Left renal cortex interstitium (tissue), 4 donors: ENCODE data around the gene NUCKS1. TPM values are rescaled to one million over a fixed set of nuclear protein-coding genes. Genes with fewer than 3 reads are reported as not detected.

ENCODE experiments used
- DNase-seq, 4 donors: peaks; one replicate each; pipeline ENCODE4 v3.0.0-alpha.2; 2013; ENCODE audit warnings: low read depth in 4 of 4, low spot score in 2 of 4, missing footprints in 1 of 4
- polyA plus RNA-seq, 4 donors: library from polyadenylated mRNA; unstranded; fragments of 120-200 nt; gene quantifications; one replicate each; pipeline ENCODE4 v1.2.1, GENCODE V29; 2013; ENCODE audit not compliant: insufficient read length in 4 of 4

The NUCKS1 gene, protein sequence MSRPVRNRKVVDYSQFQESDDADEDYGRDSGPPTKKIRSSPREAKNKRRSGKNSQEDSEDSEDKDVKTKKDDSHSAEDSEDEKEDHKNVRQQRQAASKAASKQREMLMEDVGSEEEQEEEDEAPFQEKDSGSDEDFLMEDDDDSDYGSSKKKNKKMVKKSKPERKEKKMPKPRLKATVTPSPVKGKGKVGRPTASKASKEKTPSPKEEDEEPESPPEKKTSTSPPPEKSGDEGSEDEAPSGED
- 100 to 1,000 TPM; 370 to 432 (median 416) TPM for polyA plus RNA-seq

DNA sequence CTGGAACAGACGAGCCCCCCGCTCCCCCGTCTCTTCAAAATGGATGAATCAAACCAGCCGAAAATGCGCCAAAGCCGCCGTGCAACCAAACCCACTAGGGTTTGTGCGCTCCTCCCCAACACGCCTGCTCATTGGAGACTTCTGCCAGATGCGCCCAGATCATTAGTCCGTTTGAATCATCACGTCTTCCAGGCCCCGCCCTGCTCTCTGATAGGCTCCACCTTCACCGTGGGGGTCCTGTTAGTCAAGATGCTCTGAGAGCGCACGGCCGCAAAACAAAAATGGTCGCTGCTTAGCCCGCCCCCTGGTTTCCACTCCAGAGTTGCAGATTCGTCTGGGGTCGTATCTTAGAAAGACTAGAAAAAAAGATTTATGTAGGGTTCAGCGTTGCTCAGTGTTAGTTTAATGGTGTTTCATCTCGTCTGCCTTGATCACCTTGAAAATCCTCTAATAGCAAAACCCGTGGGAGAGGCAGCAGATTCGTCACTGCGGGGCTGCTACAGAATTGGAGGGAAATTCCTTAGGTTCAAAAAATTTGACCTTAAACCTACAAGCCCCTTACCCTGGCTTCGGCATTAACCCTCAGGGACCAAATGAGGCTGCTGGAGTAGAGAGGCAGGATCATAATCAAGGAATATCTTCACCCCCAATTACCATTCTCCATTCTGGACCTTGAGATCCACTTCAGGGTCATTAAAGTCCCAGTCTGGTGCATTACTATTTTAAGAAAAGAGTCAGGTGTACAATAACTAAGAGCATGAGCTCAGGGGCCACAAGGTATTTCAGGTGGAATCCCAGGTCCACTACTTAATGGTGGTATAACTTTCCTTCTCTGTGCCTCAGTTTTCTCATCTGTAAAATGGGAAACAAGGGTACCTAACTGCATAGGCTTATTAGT lies at the start of gene NUCKS1:
NUCKS1 (minus strand) TSS at position 45 of the 898 bp plus-strand sequence. CDS start 209 bp downstream, outside the sequence.
- DNase-seq, result peak; percentile 96 to 98 (median 97)

DNA sequence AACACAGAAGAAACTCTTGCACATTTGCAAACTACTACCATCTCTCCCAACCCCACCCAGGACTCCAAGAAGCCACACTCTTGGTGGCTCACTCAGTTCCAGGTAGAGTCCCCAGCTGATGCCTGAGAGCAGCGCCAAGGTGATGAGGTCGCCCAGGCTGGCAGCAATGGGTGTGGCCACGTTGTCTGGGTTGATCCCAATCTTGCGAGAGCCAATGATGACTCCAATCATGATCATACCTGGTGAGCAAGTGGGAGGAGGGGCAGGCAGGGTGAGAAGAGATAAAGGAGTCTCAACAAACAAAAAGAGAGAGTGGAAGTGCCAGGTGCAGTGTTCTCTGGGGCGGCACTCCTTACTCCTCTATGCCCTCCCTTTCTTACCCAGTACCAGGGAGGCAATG lies 48.6 kb upstream of the NUCKS1 start:
- DNase-seq, result no peak

DNA sequence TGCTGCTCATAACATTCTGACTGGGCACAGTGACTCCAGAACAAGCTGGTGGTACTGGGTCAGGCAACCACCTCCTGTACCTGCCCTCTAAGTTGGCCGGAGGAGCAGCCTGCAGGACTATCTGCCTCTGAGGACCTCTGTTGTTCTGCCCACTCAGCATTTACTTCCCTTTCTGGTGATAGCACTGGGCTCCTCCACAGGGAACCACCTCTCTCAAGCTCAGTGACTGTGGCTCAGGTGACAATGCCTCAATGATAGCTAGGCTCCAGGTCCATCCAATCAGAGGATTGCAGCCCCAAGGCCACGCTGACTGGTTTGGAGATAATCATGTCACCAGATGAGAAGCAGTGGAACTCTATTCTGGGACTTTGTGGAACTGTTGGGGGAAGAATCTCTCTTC lies 47.2 kb upstream of the NUCKS1 start:
- no peak for DNase-seq

DNA sequence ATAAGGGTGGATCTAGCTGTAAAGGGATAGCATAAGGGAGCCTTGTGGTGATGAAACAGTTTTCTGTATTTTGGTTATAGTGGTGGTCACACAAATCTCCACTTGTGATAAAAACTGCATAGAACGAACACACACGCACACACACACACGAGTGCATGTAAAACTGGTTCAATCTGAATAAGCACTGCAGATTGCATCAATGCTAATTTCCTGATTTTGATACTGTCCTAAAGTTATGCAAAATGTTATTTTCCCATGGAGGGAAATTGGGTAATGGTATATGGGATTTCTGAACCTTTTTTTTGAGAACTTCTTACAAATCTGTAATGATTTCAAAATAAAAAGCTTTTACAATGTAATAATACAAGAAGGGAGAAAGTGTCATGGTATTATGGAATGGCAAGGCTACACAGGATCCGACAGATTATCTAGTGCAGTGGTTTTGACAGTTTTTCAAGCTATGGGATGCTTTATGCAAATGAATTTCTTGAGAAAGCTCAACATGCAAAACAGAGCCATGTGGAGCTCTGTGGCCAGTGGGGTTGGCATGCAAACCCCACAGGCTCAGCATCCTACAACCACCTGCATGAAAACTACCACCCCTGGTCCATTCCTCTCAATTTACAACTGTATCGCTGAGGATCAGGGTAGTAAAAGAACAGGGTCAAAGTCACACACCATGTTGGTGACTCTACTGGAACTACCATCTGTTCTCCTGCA lies 44.2 kb upstream of the NUCKS1 start:
- no peak for DNase-seq

DNA sequence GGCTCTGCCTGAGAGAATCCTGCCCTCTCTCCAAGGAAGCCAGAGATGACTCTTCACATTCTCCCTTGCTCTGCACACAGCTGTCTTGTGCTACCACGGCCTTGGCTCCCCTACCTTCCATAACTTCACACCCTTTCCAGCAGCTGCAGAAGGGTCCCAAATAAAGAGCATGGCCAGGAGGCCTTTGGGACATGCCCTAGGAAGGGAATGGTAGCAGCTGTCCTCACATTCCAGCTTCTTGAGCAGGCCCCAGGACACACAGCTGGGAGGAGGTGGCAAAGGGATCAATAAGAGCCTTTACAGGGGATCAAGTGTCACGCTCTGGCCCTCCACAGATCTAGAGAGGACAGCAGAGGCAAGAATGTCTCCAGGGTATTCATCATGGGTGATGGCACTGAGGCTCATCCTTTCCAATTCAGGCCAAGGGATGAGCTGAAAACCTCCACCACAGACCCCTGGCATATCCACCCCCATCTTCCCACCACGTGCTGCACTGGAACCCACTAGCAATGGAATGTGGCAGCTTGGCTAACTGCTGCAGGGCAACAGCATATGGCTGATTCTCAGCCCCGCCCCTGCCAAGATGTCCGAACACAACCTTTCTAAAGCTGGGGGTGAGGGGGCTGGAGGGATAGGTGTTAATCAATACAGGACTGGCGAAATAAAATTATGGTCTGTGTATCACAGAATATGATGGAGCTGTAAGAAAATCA lies 43.1 kb upstream of the NUCKS1 start:
- no peak for DNase-seq

DNA sequence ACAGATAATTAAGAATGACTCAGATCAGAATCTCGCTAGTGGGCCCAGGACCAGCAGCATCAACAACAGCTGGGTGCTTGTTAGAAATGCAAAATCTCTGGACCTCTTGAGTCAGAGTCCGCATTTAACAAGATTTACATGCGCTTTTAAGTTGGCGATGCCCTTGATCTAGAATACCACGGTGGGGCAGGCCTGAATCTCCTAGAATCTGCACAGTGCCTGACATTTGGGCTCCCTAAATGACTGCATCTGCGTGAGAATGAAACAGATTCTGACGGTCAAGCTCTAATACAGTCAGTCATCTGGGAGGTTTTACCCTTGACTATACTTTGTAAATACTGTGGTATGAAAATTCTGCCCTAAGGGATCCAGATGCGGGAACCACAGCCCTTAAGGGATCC lies 42.5 kb upstream of the NUCKS1 start:
- DNase-seq, result no peak

DNA sequence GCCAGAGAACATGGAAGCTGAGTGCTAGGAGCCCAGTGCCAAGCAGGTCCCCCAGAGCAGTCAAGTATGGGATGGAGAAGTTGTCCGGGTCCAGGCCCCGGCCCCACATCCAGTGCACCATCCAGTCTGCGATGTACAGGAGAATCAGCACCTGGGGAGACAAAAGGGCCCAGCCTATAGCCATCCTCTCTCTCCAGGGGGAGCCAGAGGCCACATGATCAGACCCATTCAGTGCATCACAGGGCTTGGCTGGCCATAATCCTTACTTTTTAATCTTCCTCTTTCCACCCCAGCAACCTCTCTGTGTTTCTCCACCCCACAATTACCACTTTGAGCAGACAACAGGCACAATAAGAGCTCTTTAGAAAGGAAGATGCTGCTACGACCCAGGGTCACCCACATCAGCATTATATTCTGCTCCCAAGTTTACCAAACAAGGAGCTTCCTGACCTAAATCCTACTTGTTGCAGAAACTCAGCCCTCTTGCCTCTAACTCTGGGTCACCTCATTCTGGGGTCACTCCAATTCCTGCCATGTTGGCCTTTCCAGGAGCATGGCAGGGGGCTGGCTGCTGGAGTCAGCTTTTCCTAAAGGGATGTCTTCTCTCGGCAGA lies 41.7 kb upstream of the NUCKS1 start:
- DNase-seq, result no peak

DNA sequence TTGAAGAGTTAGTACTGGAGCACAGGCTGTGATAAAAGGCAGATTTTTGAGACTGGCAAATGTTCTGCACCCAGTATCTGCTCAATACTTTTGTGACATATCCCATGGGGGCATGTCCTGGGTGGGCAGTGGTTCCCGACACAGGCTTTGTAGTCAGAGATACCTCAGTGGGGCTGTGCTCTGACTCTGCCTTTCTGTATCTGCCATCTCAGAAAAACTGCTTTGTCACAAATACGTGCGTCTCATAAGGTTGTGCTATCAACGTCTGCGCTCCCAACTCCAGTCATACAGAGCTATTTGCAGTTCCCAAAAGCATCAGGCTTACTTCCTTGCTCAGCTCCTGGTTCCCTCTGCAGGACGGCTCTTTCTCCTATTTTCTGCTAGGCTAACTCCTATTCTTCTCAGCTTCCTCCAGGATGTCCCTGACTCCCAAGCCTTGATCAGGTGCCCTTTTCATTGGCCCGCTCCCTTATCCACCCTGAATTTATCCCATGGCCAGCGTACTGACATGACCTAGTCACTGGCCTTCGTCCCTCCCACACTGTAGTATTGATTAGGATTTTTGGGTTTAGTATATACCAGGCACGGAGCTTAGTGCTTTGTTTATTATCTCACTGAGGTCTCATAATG lies 37.4 kb upstream of the NUCKS1 start:
- no peak for DNase-seq

DNA sequence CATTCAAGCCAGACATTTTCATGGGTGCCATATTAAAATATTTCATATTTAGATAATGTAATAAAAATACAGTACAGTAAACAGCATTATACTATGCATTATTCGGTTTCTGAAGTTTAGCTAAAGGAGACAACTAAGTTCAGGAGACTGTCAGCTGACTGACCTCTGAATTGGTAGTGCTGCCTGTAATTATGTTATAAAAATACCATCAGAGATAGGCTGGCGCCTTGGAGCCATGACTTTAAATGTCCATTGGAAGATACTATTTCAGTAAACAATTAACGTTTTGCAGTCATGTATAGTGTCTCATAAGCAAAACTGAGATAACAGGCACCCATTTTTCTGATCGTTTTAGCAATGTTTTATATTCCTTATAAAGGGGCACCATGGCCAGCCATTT lies 36.6 kb upstream of the NUCKS1 start:
- no peak for DNase-seq

DNA sequence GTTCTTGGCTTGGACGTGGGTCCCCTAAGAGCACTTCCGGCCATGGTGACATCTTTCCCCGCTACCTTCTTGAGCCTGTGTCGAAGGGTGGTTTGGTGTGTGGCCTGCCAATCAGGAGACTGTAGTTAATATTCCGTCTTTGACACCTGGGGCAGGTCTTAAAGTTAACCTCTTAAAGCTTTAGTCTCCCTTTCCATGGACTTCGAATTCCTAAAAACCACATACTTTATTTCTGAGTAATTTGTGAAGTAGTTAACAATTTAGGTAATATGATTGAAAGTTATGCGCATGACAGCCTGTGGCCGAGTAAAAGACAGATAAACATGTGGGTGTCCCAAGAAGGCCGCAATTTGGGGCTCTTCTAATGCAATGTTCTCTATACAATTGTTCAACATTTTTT lies 35.5 kb upstream of the NUCKS1 start:
- DNase-seq, result no peak

DNA sequence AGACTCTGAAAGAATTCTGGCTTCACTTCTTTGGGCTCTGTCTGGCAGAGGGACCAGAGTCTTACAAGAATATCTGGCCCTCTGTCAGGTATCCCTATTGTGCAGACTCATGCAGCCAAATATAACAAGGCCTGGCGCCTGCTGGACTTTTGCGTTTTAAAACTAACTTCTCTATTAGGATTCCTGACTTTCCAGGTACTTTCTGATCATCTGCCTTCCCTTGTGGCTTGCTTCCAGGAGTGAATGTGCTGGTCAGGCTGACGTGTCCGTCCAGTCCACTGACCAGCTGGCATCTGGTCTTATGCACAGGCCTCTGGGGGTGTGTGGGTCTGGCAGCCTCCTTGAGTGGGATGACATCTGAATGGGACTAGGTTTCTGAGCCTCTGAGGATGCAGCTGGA lies 33.9 kb upstream of the NUCKS1 start:
- DNase-seq, result no peak

DNA sequence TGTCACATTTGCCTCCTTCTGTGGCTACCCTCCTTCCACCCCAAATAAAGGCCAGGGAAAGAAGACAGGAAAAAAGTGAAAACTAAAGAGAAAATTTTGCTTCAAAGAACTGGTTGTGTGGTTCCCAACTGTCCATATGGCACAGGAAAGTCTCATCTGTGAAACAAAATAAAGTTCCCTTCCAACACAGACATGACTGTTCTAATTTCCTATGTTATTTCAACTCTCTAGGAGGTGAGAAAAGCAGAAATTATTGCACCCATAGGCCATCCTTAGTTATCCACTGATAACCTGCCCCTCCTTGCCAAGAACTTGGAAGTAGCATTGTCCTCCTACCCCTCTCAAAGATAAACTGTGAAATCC lies 33.4 kb upstream of the NUCKS1 start:
- DNase-seq, result no peak

DNA sequence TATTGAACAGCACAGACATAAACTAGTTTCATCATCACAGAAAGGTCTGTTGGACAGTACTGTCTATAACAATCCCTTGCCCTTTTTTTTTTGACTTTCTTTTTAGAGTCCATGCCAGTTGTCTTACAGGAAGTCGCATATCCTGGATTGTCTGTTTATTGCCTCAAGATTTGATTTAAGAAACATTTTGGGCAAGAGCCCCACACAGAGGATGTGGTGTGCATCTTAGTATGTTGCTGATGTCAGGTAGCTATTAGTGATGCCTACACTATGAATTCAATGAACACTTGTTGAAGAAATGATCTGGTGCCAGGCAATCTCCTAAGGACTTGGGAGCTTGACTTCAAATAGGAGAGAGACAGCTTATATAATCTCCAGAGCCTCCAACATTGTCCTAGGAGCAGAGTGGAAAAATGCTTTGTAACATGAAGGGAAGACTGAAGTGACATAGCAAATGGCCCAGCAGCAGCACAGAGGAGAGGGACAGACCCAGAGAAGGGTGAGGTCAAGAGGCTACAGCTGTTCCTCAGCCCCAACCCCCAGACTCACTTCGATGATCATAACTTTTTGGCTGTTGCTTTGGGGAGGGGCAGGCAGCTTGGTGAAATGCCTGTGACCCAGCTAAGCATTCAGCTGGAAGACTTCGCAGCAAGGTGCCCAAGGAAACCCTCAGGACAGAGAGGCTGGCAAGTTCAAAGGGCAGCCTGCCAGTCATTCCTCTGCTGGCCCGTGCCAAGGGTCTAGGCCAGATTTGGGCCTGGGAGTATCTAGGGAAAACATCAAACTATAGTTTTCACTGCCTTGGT lies 32.8 kb upstream of the NUCKS1 start:
- no peak for DNase-seq

DNA sequence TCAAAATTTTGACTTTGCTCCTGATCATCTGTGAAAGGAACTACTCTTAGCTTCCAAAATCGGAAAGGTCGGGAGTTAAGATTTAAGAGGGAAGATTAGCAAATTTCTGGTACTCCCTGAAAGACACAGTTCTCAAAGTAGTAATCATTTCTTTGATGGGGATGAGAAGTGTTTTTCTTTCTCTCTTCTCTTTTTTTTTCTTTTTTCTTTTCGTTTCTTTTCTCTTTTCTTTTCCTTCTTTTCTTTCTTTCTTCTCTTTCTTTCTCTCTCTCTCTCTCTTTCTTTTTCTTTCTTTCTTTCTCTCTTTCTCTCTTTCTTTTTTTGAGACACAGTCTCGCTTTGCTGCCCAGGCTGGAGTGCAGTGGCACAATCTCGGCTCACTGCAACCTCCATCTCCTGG lies 30.4 kb upstream of the NUCKS1 start:
- DNase-seq, result no peak

DNA sequence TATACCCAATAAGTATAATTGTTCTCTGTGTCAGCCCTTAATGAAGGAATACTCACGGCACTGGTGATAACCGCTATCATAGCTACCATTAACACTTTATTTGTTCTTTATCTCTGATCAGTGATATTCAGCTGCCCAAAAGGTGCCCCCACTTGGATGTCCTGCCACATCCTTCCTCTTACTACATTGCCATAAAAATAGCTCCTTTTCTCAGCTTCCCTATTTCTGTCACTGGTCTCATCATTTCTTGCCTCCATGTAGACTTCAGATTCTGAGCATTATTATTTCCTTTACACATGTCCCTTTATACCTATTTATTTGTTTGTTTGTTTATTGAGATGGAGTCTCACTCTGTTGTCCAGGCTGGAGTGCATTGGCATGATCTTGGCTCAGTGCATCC lies 28.0 kb upstream of the NUCKS1 start:
- DNase-seq, result no peak

DNA sequence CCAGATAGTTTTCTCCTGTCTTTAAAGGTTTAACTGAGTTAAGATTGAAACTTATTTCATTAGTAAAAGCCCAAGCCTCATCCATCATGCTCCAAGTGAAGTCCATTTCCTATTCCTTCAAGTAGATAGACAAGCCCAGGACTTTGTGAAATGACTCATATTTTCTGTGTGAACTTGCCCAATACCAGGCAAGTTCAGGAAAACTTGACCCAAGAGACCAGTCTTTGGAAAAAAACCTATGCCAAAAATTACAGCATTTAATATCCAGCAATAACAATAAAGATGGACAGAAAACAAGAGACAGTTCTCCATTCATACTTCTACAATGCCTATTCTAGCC lies 25.7 kb upstream of the NUCKS1 start:
- DNase-seq, result no peak

DNA sequence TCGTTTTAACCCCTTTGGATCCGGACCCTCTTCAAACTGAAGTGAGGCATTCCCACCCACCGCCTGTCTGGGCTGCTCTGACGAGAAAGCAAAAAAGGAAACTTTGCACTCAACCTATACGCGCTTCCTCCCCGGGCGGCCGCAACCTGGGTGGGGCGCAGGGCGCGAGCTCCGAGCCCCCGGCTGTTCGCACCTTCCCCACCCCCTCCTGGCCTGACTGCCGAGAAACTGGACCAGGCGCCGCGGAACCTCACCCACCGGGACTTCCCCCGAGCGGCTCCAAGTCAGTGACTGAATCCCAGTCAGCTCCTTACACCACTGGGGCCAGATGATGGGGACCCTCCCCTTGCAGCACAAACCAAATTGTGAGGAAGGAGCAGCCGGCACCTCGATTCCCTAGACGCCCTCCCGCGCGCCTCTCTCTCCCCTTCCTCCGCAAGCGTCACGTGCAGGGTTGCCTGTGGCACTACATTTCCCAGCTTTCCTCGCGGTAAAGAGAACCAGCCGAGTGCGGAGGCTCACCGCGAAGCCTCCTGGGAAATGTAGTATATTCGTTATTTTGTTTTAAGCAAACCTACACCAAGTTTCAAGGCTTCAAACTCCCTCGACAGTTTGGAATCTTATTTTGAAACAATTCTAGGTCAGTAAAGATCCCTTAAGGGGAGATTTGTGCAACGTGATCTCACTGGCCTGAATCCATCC lies 25.2 kb upstream of the NUCKS1 start, which contains the start of gene RAB29:
RAB29 (minus strand) TSS at position 468 of the 702 bp plus-strand sequence. CDS start 526 bp downstream, outside the sequence.
- DNase-seq, result peak in 2 of 4 donors; percentile 39 to 69
